ENCODE data around the gene ZHX3. TPM values are rescaled to one million over a fixed set of nuclear protein-coding genes. Genes with fewer than 3 reads are reported as not detected.

Gene ZHX3
- polyA plus RNA-seq, 3 donors = 0.58 to 3.2 (median 1.1) TPM

GRCh38 chr20:41228858-41229257 lies 88.7 kb downstream of the ZHX3 start:
- no peaks in the 10 kb centered on the region for H4K20me1 ChIP-seq (ENCODE audit: insufficient read depth, low read length)
- no peak overlapping the region for H2AFZ ChIP-seq (ENCODE audit: insufficient read depth, low read depth, low read length, poor library complexity, severe bottlenecking)
- no peak overlapping the region for H3K27ac ChIP-seq (ENCODE audit: low read depth in 1 of 2, low read length in 2 of 2)
- peaks cover 0 to 3% of the 10 kb centered on the region in 2 donors for H3K4me1 ChIP-seq (ENCODE audit: control insufficient read depth in 1 of 2, insufficient read depth in 2 of 2, low read length in 2 of 2)
- H3K36me3 ChIP-seq (replicated peaks in 1 of 2; ENCODE audit: control insufficient read depth in 1 of 2, insufficient read depth in 2 of 2, low read length in 2 of 2) = no peaks in the 10 kb centered on the region
- H3K79me2 ChIP-seq (ENCODE audit: insufficient read depth, low read length) = no peaks in the 10 kb centered on the region
- peaks cover 17% of the 10 kb centered on the region for H3K4me1 Mint-ChIP-seq
- H3K9me3 ChIP-seq (replicated peaks in 1 of 2; ENCODE audit: control insufficient read depth in 1 of 2, insufficient read depth in 1 of 2, low read length in 2 of 2) = no peaks in the 10 kb centered on the region
- no peaks in the 10 kb centered on the region for H3K9me3 Mint-ChIP-seq
- H3K4me2 ChIP-seq (replicated peaks; ENCODE audit: extremely low read depth, low read length, poor library complexity, severe bottlenecking) = no peak overlapping the region
- peak overlapping the region in 1 of 7 donors; percentile 80 for H3K27ac Mint-ChIP-seq
- H3K4me3 Mint-ChIP-seq = no peak overlapping the region
- TF ChIP-seq, protein P1, sequence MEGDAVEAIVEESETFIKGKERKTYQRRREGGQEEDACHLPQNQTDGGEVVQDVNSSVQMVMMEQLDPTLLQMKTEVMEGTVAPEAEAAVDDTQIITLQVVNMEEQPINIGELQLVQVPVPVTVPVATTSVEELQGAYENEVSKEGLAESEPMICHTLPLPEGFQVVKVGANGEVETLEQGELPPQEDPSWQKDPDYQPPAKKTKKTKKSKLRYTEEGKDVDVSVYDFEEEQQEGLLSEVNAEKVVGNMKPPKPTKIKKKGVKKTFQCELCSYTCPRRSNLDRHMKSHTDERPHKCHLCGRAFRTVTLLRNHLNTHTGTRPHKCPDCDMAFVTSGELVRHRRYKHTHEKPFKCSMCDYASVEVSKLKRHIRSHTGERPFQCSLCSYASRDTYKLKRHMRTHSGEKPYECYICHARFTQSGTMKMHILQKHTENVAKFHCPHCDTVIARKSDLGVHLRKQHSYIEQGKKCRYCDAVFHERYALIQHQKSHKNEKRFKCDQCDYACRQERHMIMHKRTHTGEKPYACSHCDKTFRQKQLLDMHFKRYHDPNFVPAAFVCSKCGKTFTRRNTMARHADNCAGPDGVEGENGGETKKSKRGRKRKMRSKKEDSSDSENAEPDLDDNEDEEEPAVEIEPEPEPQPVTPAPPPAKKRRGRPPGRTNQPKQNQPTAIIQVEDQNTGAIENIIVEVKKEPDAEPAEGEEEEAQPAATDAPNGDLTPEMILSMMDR (IDR thresholded peaks at IDR 0.05) = no peak
- peaks cover 1 to 8% (median 3%) of the 10 kb centered on the region in 3 donors for H3K27me3 Mint-ChIP-seq (ENCODE audit: low read depth in 3 of 3)
- H3K36me3 Mint-ChIP-seq = peaks cover 4 to 5% of the 10 kb centered on the region in 2 donors
- H3K27me3 ChIP-seq (ENCODE audit: control insufficient read depth in 2 of 2, insufficient read depth in 2 of 2, low read length in 2 of 2) = no peaks in the 10 kb centered on the region
- intact Hi-C loops (cut with micrococcal nuclease) = loop anchor here in 1 of 2 donors (10.0 kb wide), 1 partner anchor 54 kb away; no protein-coding TSS in a partner anchor
- H3K4me3 ChIP-seq (replicated peaks in 1 of 3; ENCODE audit: low read depth in 2 of 3, low read length in 3 of 3) = no peak overlapping the region
- H3K9ac ChIP-seq (ENCODE audit: insufficient read depth, low read length, poor library complexity, severe bottlenecking) = no peak overlapping the region
- DNase-seq = no peak

- Mint-ChIP-seq H3K36me3 (peaks cover 4 to 5% of the 10 kb centered on the region in 2 donors), H3K27ac (no peak overlapping the region), H3K27me3 (ENCODE audit: low read depth in 3 of 3) (peaks cover 1% of the 10 kb centered on the region in 3 donors), H3K9me3 (no peaks in the 10 kb centered on the region), H3K4me3 (no peak overlapping the region), H3K4me1 (no peaks in the 10 kb centered on the region)
- H3K9ac ChIP-seq (ENCODE audit: insufficient read depth, low read length, poor library complexity, severe bottlenecking) = no peak overlapping the region
- H4K20me1 ChIP-seq (ENCODE audit: insufficient read depth, low read length) = no peaks in the 10 kb centered on the region
- no peak overlapping the region for H2AFZ ChIP-seq (ENCODE audit: insufficient read depth, low read depth, low read length, poor library complexity, severe bottlenecking)
- H3K36me3 ChIP-seq (replicated peaks in 1 of 2; ENCODE audit: control insufficient read depth in 1 of 2, insufficient read depth in 2 of 2, low read length in 2 of 2) = no peaks in the 10 kb centered on the region
- no peaks in the 10 kb centered on the region for H3K79me2 ChIP-seq (ENCODE audit: insufficient read depth, low read length)
- no peaks in the 10 kb centered on the region for H3K4me1 ChIP-seq (ENCODE audit: control insufficient read depth in 1 of 2, insufficient read depth in 2 of 2, low read length in 2 of 2)
- 100% methylated on average over 1 of the region's 1 CpG for WGBS (ENCODE audit: insufficient coverage)
- intact Hi-C loops (cut with micrococcal nuclease) = loop anchor here in 1 of 2 donors (10.0 kb wide), 1 partner anchor 52 kb away; no protein-coding TSS in a partner anchor
- no peak overlapping the region for H3K4me3 ChIP-seq (replicated peaks in 1 of 3; ENCODE audit: low read depth in 2 of 3, low read length in 3 of 3)
- no peak overlapping the region for H3K4me2 ChIP-seq (replicated peaks; ENCODE audit: extremely low read depth, low read length, poor library complexity, severe bottlenecking)
- H3K27me3 ChIP-seq (ENCODE audit: control insufficient read depth in 2 of 2, insufficient read depth in 2 of 2, low read length in 2 of 2) = no peaks in the 10 kb centered on the region
- DNase-seq = no peak
- H3K27ac ChIP-seq (ENCODE audit: low read depth in 1 of 2, low read length in 2 of 2) = no peak overlapping the region
- H3K9me3 ChIP-seq (replicated peaks in 1 of 2; ENCODE audit: control insufficient read depth in 1 of 2, insufficient read depth in 1 of 2, low read length in 2 of 2) = no peaks in the 10 kb centered on the region
- TF ChIP-seq, protein P1 (IDR thresholded peaks at IDR 0.05) = no peak
Measured at GRCh38 chr20:41226426-41226825, 91.1 kb downstream of the ZHX3 start.

All from CD14-positive monocyte (primary cell).